OCI-LY3 (cell line): ENCODE results near the gene SYPL1.

ENCODE experiments used
- H2AFZ ChIP-seq: fragments of 200-600, 300-600 bp; shearing (Covaris generic); 2 replicates; pipeline ENCODE4 v1.6.0; 2014; ENCODE audit warnings: antibody characterized with exemption, low read depth, low read length
- H3K27ac ChIP-seq: fragments of 200-600, 300-600 bp; sonication (generic); 2 replicates; pipeline ENCODE4 v1.5.1; 2014; ENCODE audit warnings: mild to moderate bottlenecking, low read length, moderate library complexity, mixed read lengths
- H3K27me3 ChIP-seq: fragments of 200-600, 300-600 bp; sonication (generic); 2 replicates; pipeline ENCODE4 v1.6.1; 2014; ENCODE audit warnings: low read depth, low read length, mixed read lengths
- H3K36me3 ChIP-seq: fragments of 200-600, 300-600 bp; sonication (generic); replicated peaks from 2 replicates; pipeline ENCODE3; 2014; ENCODE audit warnings: low read depth, low read length, mixed read lengths
- H3K4me1 ChIP-seq: fragments of 300-600, 200-600 bp; sonication (generic); 2 replicates; pipeline ENCODE4 v1.6.1; 2014; ENCODE audit warnings: low read length, mixed read lengths
- H3K4me2 ChIP-seq: fragments of 200-600, 300-600 bp; sonication (generic); 2 replicates; pipeline ENCODE4 v1.6.1; 2014; ENCODE audit warnings: low read length, mixed read lengths
- H3K4me3 ChIP-seq: fragments of 300-600, 200-600 bp; sonication (generic); 2 replicates; pipeline ENCODE4 v1.5.1; 2014; ENCODE audit warnings: antibody characterized with exemption, mild to moderate bottlenecking, low read length, moderate library complexity
- H3K79me2 ChIP-seq: fragments of 300-600, 200-600 bp; shearing (Covaris generic); 2 replicates; pipeline ENCODE4 v1.6.1; 2014; ENCODE audit warnings: mild to moderate bottlenecking, low read length, mixed read lengths
- H3K9ac ChIP-seq: fragments of 300-600, 200-600 bp; shearing (Covaris generic); 2 replicates; pipeline ENCODE4 v1.6.0; 2014; ENCODE audit warnings: mild to moderate bottlenecking, low read length, moderate library complexity
- H3K9me3 ChIP-seq: fragments of 200-600, 300-600 bp; shearing (Covaris generic); 2 replicates; pipeline ENCODE4 v1.6.1; 2014; ENCODE audit warnings: low read length, mixed read lengths; ENCODE audit not compliant: insufficient read depth
- H4K20me1 ChIP-seq: fragments of 200-600, 300-600 bp; sonication (generic); 2 replicates; pipeline ENCODE4 v1.6.1; 2016; ENCODE audit warnings: low read length, mixed read lengths; ENCODE audit not compliant: insufficient read depth
- CTCF ChIP-seq: fragments of 200-600, 300-600 bp; sonication (generic); IDR thresholded peaks from 2 replicates; pipeline ENCODE4 v1.5.1; 2014; ENCODE audit warnings: antibody characterized with exemption, low read length, low read depth
- EZH2phosphoT487 ChIP-seq: fragments of 200-600 bp; shearing (Covaris generic); IDR thresholded peaks from 2 replicates; pipeline ENCODE4 v1.6.1; 2018; ENCODE audit warnings: antibody characterized with exemption, mixed run types, low read depth

Gene SYPL1

DNA sequence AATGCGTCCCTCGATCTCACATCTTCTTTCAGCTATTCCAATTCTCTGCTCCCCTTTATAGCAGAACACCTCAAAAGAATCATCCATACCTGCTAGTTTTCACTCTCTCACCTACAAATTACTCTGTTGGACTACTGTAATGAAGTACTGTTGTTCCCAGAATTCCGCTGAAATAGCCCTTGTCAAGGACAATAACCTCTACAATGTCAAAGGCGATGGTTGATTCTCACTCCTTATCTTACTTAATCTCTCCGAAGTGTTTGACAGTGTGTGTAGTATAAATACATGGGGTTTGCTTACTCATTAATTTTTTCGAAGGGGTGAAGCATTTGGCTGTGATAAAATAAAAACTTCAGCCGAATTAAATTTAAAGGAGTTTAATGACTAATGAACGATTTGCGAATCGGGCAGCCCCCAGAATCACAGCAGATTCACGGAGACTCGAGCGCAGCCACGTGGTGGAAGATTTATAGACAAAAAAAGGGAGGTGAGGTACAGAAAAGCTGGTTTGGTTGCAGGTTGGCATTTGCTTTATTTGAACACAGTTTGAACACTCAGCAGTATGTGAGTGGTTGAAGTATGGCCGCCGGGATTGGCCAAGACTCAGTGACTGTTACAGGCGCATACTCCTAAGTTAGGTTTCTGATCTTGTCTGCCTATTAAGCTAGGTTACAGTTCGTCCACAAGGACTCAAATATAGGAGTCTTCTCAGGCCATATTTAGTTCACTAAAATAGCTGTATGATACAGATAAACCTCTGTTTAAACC lies 29.8 kb downstream of the SYPL1 start:
- peaks cover 2% of the 10 kb centered on the region for H3K36me3 ChIP-seq
- H3K9me3 ChIP-seq, result no peaks in the 10 kb centered on the region
- no peaks in the 10 kb centered on the region for H4K20me1 ChIP-seq
- H3K79me2 ChIP-seq, result no peaks in the 10 kb centered on the region
- TF ChIP-seq CTCF, result no peak
- TF ChIP-seq EZH2phosphoT487, result no peak
- H3K27ac ChIP-seq, result no peak overlapping the region
- H2AFZ ChIP-seq, result no peak overlapping the region
- no peak overlapping the region for H3K4me3 ChIP-seq
- no peaks in the 10 kb centered on the region for H3K27me3 ChIP-seq
- no peak overlapping the region for H3K9ac ChIP-seq
- no peak overlapping the region for H3K4me2 ChIP-seq
- H3K4me1 ChIP-seq, result peaks cover 17% of the 10 kb centered on the region

DNA sequence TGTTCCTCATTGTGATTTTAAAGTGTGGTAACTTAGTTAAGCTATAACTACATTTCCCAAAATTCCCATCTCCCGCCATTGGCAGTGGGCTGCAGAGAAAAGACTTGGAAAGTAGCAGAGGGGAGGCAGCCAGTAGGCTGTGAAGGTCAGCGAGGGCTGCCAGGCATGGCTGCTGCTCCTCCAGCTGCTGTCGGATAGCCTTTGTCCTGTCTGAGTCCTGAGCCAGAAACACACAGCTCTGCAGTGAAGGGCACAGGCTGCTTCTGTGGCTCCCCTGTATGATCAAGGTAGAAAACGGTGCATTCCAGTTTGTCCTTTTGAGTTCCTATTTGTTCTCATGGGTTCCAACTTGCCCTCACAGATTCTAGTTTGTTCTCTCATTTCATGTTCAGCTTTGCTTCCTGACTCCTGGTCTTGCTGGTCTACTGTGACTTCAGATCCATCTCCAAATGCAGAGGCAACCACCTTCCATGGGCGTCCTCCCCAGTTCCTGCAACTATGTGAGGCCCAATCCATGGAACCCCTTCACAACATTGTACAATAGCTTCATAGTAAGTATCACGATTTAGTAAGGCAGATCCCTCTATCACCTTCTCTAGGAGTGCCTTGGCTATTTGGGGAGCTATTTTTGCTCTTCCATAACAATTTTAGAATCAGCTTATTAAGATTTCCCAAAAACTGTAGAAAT lies 31.7 kb downstream of the SYPL1 start:
- Histone ChIP-seq H3K4me1 (peaks cover 32% of the 10 kb centered on the region), H3K4me2 (peak overlapping the region; percentile 31), H3K9me3 (no peaks in the 10 kb centered on the region)

GRCh38 chr7:106076537-106076936 lies 35.6 kb downstream of the SYPL1 start:
- H3K27me3 ChIP-seq, result no peaks in the 10 kb centered on the region; the same call in 1 of the 2 replicates
- no peak overlapping the region for H3K9ac ChIP-seq
- H3K9me3 ChIP-seq, result peaks cover 6% of the 10 kb centered on the region; the same call in 1 of the 2 replicates
- H3K27ac ChIP-seq, result no peak overlapping the region
- no peak overlapping the region for H3K4me3 ChIP-seq
- H3K4me2 ChIP-seq, result no peak overlapping the region
- TF ChIP-seq EZH2phosphoT487, result no peak
- no peak for TF ChIP-seq CTCF
- H3K36me3 ChIP-seq, result no peaks in the 10 kb centered on the region
- no peaks in the 10 kb centered on the region for H3K79me2 ChIP-seq
- H4K20me1 ChIP-seq, result no peaks in the 10 kb centered on the region
- H3K4me1 ChIP-seq, result peaks cover 64% of the 10 kb centered on the region
- no peak overlapping the region for H2AFZ ChIP-seq

More for the DNA sequence above, 31.7 kb downstream of the SYPL1 start:
- TF ChIP-seq CTCF (no peak), EZH2phosphoT487 (no peak)
- Histone ChIP-seq H3K36me3 (no peaks in the 10 kb centered on the region), H3K9ac (no peak overlapping the region), H3K79me2 (no peaks in the 10 kb centered on the region), H2AFZ (0 out of 2 replicates have a peak overlapping the region, but pooled peaks have one; percentile 3), H3K27ac (no peak overlapping the region), H4K20me1 (no peaks in the 10 kb centered on the region), H3K27me3 (no peaks in the 10 kb centered on the region), H3K4me3 (no peak overlapping the region)

DNA sequence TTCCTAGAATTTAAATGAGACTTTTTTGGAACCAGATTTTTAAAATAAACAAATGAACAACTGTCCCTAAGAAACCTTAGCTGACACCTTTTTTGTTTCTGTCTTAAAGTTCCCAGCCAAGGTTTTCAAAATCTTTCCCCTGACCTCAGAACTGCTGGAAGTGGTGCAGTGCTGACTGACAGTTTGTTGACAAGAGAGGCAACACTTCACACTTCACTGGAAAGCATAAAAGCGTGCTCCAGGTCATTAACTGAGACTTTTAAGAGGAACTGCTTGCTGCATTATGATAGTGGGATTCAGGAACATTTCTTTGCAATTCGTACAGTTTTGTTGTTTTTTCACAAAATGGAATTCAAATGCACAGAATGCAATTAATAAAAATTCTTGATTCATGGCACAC lies 36.2 kb downstream of the SYPL1 start:
- Histone ChIP-seq H3K27me3 (no peaks in the 10 kb centered on the region; the same call in 1 of the 2 replicates), H3K36me3 (no peaks in the 10 kb centered on the region), H3K4me2 (no peak overlapping the region), H2AFZ (no peak overlapping the region), H3K4me1 (peaks cover 70% of the 10 kb centered on the region), H3K79me2 (no peaks in the 10 kb centered on the region), H3K4me3 (no peak overlapping the region), H3K9ac (no peak overlapping the region), H3K9me3 (peaks cover 11% of the 10 kb centered on the region; the same call in 1 of the 2 replicates), H4K20me1 (no peaks in the 10 kb centered on the region), H3K27ac (no peak overlapping the region)
- TF ChIP-seq EZH2phosphoT487 (no peak), CTCF (no peak)
